ENCODE measurements around the gene CA4.
"Not testable (repeated sequence)": the region's sequence is repeated elsewhere in the genome, so short reads cannot be mapped to it uniquely, and the experiment has no call there.

GRCh38 chr17:60190032-60190431, 40.3 kb downstream of the CA4 start:
- TF ChIP-seq, protein P1, sequence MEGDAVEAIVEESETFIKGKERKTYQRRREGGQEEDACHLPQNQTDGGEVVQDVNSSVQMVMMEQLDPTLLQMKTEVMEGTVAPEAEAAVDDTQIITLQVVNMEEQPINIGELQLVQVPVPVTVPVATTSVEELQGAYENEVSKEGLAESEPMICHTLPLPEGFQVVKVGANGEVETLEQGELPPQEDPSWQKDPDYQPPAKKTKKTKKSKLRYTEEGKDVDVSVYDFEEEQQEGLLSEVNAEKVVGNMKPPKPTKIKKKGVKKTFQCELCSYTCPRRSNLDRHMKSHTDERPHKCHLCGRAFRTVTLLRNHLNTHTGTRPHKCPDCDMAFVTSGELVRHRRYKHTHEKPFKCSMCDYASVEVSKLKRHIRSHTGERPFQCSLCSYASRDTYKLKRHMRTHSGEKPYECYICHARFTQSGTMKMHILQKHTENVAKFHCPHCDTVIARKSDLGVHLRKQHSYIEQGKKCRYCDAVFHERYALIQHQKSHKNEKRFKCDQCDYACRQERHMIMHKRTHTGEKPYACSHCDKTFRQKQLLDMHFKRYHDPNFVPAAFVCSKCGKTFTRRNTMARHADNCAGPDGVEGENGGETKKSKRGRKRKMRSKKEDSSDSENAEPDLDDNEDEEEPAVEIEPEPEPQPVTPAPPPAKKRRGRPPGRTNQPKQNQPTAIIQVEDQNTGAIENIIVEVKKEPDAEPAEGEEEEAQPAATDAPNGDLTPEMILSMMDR (IDR thresholded peaks at IDR 0.05) = not testable (repeated sequence)
- not testable (repeated sequence) for TF ChIP-seq POLR2A (IDR thresholded peaks at IDR 0.05)

Data from right lobe of liver (tissue), 4 donors.